ENCODE measurements around the gene NBEAL2.

Gene NBEAL2

DNA sequence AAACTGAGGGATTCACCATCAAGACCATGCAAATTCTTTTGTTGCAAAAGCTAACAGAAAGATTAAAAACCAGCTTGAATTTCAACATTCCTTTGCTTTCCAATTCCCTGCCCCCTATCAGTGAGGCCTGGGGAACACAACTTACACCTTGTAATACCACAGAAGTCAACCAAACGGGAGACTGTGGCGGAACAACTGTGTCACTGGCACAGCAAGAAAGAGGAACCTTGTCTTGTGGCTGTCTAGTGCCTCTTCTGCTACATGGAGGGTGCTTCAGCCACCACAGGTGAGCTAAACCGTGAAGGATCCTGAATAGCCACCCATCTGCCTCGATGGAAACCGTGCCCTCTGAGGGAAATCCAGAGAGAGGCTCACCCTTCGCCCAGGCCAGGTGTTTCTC lies 14.3 kb upstream of the NBEAL2 start:
- no peaks in the 10 kb centered on the region for H3K9me3 ChIP-seq (ENCODE audit: low read depth, low read length)
- TF ChIP-seq EZH2 (IDR thresholded peaks at IDR 0.05) (no peak), FOXP2 (optimal IDR thresholded peaks at IDR 0.05; ENCODE audit: control extremely low read depth, extremely low read length, insufficient read depth) (no peak), POLR2AphosphoS5 (IDR thresholded peaks at IDR 0.05; ENCODE audit: borderline replicate concordance, low read depth, low read length) (no peak)
- H3K36me3 ChIP-seq (ENCODE audit: insufficient read depth, low read length), result peaks cover 7% of the 10 kb centered on the region; the same call in 1 of the 2 replicates
- H3K27ac ChIP-seq, result no peak overlapping the region
- no peak overlapping the region for H3K4me3 ChIP-seq
- no peak for DNase-seq (ENCODE audit: low read depth, low spot score)
- no peak overlapping the region for H3K9ac ChIP-seq (ENCODE audit: insufficient read length)

DNA sequence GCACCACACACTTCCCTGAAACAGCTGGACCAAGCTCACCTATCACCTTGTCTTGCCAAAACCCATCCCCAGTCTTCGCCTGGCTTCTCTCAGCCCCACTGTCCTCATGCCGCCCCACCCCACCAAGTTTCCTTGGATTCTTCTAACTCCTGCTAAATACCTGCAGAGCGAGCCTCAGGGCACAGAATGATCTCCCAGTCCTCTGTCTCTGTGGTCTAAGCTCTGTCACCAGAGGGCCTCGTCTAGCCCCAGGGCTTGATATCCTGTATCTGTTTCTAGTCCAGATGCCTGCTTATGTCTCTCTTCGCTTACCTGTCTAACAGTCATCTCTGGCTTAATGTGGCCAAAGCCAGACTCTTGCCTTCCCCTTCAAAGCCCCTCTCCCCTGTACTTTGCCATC lies 12.7 kb upstream of the NBEAL2 start:
- no peak overlapping the region for H3K27ac ChIP-seq
- peaks cover 7% of the 10 kb centered on the region; the same call in 1 of the 2 replicates for H3K36me3 ChIP-seq (ENCODE audit: insufficient read depth, low read length)
- TF ChIP-seq POLR2AphosphoS5 (IDR thresholded peaks at IDR 0.05; ENCODE audit: borderline replicate concordance, low read depth, low read length) (no peak), EZH2 (IDR thresholded peaks at IDR 0.05) (no peak), FOXP2 (optimal IDR thresholded peaks at IDR 0.05; ENCODE audit: control extremely low read depth, extremely low read length, insufficient read depth) (no peak)
- H3K9ac ChIP-seq (ENCODE audit: insufficient read length), result no peak overlapping the region
- DNase-seq (ENCODE audit: low read depth, low spot score), result no peak
- no peak overlapping the region for H3K4me3 ChIP-seq
- H3K9me3 ChIP-seq (ENCODE audit: low read depth, low read length), result no peaks in the 10 kb centered on the region

DNA sequence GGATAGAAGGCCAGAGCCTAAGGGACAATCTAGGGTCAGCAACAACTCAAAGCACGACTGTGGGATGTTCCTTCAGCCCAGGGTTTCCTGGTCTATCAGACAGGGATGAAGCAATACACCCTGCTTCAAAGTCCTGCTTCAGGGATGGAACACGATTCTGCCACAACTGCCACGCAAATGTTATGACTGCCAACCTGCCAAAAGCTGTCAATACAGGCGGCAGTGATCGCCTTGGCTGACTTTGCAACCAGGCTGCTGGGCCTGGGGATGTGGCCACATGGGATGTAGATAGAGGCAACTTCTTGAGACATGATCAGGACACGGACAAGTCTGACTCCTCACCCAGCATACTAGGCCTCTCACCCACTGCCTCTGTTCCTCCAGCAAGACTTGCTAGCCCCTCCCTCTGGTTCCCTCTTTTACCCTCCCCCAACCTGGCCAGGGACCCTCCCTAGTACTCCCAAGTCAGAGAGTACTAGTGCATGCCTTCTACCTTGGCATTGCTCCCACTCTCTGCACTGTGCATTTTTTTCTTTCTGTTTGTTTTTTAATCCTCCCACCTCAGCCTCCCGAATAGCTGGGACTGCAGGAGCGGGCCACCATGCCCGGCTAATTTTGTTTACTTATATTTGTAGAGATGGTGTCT lies 10.6 kb upstream of the NBEAL2 start:
- Histone ChIP-seq H3K36me3 (ENCODE audit: insufficient read depth, low read length) (no peaks in the 10 kb centered on the region; the same call in 1 of the 2 replicates), H3K9me3 (ENCODE audit: low read depth, low read length) (no peaks in the 10 kb centered on the region), H3K4me3 (no peak overlapping the region), H3K9ac (ENCODE audit: insufficient read length) (no peak overlapping the region), H3K27ac (no peak overlapping the region)
- DNase-seq (ENCODE audit: low read depth, low spot score), result no peak
- no peak for TF ChIP-seq FOXP2 (optimal IDR thresholded peaks at IDR 0.05; ENCODE audit: control extremely low read depth, extremely low read length, insufficient read depth)
- TF ChIP-seq EZH2 (IDR thresholded peaks at IDR 0.05), result no peak
- no peak for TF ChIP-seq POLR2AphosphoS5 (IDR thresholded peaks at IDR 0.05; ENCODE audit: borderline replicate concordance, low read depth, low read length)

DNA sequence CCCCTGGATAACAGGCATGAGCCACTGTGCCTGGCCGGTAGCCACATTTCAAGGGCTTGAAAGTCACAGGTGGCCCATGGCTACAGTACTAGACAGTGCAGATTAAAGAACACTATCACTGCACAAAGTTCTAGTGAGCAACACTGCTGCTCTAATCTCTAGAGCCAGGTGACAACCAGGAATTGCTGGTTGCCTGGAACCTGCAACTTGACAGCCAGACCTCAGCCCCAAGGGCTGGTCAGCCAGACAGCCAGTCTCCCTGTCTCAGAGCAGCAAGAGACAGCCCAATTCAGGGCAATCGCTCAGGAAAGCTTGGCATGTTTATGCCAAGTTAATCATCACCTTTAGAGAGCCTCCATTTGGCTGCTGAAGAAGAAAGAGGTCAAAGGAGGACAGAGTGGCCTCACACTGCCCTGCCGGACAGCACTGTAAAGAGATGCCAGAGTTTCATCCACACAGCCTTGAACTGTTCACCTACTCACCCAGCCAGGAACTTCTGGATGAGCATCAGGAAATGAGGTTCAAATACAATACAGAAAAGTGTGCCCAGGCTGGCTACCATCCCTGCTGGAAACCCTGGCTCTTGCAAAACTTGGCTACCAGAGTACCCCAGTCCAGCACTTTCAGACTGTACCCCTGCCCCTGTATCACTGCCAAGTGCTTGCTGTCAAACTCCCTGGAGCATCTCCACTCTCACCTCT lies 8.9 kb upstream of the NBEAL2 start:
- Histone ChIP-seq H3K4me3 (no peak overlapping the region), H3K9ac (ENCODE audit: insufficient read length) (no peak overlapping the region), H3K27ac (no peak overlapping the region), H3K36me3 (ENCODE audit: insufficient read depth, low read length) (peaks cover 5% of the 10 kb centered on the region; the same call in 1 of the 2 replicates), H3K9me3 (ENCODE audit: low read depth, low read length) (no peaks in the 10 kb centered on the region)
- DNase-seq (ENCODE audit: low read depth, low spot score), result no peak
- TF ChIP-seq POLR2AphosphoS5 (IDR thresholded peaks at IDR 0.05; ENCODE audit: borderline replicate concordance, low read depth, low read length) (no peak), EZH2 (IDR thresholded peaks at IDR 0.05) (no peak), FOXP2 (optimal IDR thresholded peaks at IDR 0.05; ENCODE audit: control extremely low read depth, extremely low read length, insufficient read depth) (no peak)

DNA sequence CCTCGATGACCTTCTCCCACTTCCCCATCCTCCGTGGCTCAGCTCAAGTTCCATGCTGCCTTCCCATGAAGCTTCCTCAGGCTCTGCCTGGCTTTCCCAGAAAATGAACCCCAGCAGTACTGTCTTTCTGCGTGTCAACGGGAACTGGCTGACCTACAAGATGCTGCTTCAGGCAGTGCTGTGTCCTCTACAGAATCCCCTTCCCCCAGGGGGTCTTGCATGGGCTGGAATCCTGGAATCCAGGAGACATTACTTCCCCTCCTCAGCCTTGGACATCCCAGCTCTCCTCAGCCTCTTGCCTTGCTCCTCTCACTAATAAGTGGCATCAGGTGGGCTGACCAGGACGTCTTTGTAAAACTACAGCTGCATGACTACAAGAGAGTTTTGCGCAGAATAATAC lies 8.3 kb upstream of the NBEAL2 start:
- TF ChIP-seq FOXP2 (optimal IDR thresholded peaks at IDR 0.05; ENCODE audit: control extremely low read depth, extremely low read length, insufficient read depth), result no peak
- TF ChIP-seq EZH2 (IDR thresholded peaks at IDR 0.05), result no peak
- no peak for TF ChIP-seq POLR2AphosphoS5 (IDR thresholded peaks at IDR 0.05; ENCODE audit: borderline replicate concordance, low read depth, low read length)
- Histone ChIP-seq H3K9me3 (ENCODE audit: low read depth, low read length) (no peaks in the 10 kb centered on the region), H3K9ac (ENCODE audit: insufficient read length) (no peak overlapping the region)

DNA sequence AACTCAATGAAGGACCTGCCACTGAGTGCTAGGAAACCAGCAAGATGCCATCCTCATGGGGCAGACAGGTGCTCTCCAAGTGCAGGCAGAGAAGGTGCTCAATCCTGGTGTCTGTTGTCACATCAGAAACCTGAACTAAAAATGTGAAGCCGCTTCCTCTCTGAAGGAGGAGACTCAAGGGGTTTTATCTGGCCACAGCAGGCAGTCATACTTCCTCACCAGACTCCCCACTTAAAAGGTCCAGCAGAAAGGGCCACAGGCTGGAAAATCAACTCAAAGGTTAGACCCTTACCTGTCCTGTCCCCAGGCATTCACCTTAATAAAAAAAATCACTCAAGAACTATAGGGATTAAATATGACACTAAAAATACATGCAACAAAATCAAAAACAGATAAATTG lies 7.7 kb upstream of the NBEAL2 start:
- TF ChIP-seq FOXP2 (optimal IDR thresholded peaks at IDR 0.05; ENCODE audit: control extremely low read depth, extremely low read length, insufficient read depth), result no peak
- TF ChIP-seq EZH2 (IDR thresholded peaks at IDR 0.05), result no peak
- TF ChIP-seq POLR2AphosphoS5 (IDR thresholded peaks at IDR 0.05; ENCODE audit: borderline replicate concordance, low read depth, low read length), result no peak
- Histone ChIP-seq H3K27ac (no peak overlapping the region), H3K4me3 (no peak overlapping the region), H3K9me3 (ENCODE audit: low read depth, low read length) (no peaks in the 10 kb centered on the region), H3K9ac (ENCODE audit: insufficient read length) (no peak overlapping the region), H3K36me3 (ENCODE audit: insufficient read depth, low read length) (peaks cover 5% of the 10 kb centered on the region; the same call in 1 of the 2 replicates)
- DNase-seq (ENCODE audit: low read depth, low spot score), result no peak

More for the DNA sequence above, 8.3 kb upstream of the NBEAL2 start:
- H3K36me3 ChIP-seq (ENCODE audit: insufficient read depth, low read length), result peaks cover 5% of the 10 kb centered on the region; the same call in 1 of the 2 replicates
- DNase-seq (ENCODE audit: low read depth, low spot score), result no peak
- no peak overlapping the region for H3K4me3 ChIP-seq
- no peak overlapping the region for H3K27ac ChIP-seq

DNA sequence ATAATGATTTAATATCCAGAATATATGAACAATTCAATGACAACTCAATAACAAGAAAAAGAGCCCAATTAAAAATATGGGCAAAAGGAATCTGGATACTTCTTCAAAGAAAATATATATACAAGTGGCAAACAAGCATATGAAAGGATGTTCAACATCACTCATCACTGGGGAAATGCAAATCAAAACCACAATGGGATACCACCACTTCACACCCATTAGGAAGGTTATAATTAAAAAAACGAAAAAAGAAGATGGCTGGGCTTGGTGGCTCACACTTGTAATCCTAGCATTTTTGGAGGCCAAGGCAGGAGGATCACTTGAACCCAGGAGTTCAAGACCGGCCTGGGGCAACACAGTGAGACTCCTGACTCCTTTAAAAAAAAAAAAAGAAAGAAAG lies 7.1 kb upstream of the NBEAL2 start:
- H3K36me3 ChIP-seq (ENCODE audit: insufficient read depth, low read length), result peaks cover 5% of the 10 kb centered on the region; the same call in 1 of the 2 replicates

DNA sequence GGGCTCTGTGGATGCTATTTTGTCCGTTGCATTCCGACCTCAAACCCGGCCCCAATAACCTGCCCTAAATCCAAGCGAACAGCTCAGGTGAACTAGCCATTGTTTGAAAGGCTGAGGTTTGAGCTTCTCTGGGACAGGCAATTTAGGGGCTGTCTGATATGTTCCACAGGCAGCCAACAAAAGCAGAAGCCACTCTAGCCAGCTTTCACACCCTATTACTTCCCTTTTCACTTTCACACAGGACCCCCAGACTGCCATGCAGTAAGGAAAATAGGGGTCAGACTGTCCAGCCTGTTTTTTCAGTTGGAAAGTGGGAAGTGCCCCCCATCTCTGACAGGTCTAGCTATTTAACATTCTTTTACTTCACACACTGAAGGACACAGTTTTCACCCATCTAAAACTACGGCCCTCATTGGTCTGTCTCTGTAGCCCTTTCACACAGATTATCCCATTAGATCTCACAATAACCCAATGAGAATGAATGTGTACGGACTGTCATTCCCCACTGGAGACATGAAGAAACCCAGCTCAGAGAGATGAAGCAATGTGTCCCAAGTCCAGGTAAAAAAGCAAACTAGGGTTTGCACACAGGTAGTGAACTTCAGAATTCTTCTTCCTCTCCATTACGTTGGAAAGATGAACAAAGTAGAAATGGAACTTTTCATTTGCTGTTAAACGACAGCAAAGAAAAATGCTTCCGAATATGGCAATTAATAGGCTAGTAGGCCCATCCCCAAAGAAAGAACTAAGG lies 4.9 kb upstream of the NBEAL2 start:
- Histone ChIP-seq H3K9me3 (ENCODE audit: low read depth, low read length) (no peaks in the 10 kb centered on the region), H3K27ac (no peak overlapping the region), H3K4me3 (no peak overlapping the region), H3K9ac (ENCODE audit: insufficient read length) (no peak overlapping the region), H3K36me3 (ENCODE audit: insufficient read depth, low read length) (peaks cover 5% of the 10 kb centered on the region; the same call in 1 of the 2 replicates)
- no peak for TF ChIP-seq EZH2 (IDR thresholded peaks at IDR 0.05)
- TF ChIP-seq POLR2AphosphoS5 (IDR thresholded peaks at IDR 0.05; ENCODE audit: borderline replicate concordance, low read depth, low read length), result no peak
- no peak for TF ChIP-seq FOXP2 (optimal IDR thresholded peaks at IDR 0.05; ENCODE audit: control extremely low read depth, extremely low read length, insufficient read depth)
- no peak for DNase-seq (ENCODE audit: low read depth, low spot score)

More for the DNA sequence above, 7.1 kb upstream of the NBEAL2 start:
- H3K27ac ChIP-seq, result no peak overlapping the region
- DNase-seq (ENCODE audit: low read depth, low spot score), result no peak
- H3K9ac ChIP-seq (ENCODE audit: insufficient read length), result no peak overlapping the region
- no peaks in the 10 kb centered on the region for H3K9me3 ChIP-seq (ENCODE audit: low read depth, low read length)
- TF ChIP-seq EZH2 (IDR thresholded peaks at IDR 0.05) (no peak), FOXP2 (optimal IDR thresholded peaks at IDR 0.05; ENCODE audit: control extremely low read depth, extremely low read length, insufficient read depth) (no peak), POLR2AphosphoS5 (IDR thresholded peaks at IDR 0.05; ENCODE audit: borderline replicate concordance, low read depth, low read length) (no peak)
- H3K4me3 ChIP-seq, result no peak overlapping the region
